ENCODE measurements around the gene KMT5B. TPM values are rescaled to one million over a fixed set of nuclear protein-coding genes. Genes with fewer than 3 reads are reported as not detected.
A peak's percentile ranks its signal among the peaks of the same experiment; 100 is the strongest.

KMT5B gene
- total and polyA plus RNA-seq, 2 of the 13 experiments (the other 11 are each of a cell fraction or from before 2014, with no cell fraction given): 17.6 to 23.7 TPM

DNA sequence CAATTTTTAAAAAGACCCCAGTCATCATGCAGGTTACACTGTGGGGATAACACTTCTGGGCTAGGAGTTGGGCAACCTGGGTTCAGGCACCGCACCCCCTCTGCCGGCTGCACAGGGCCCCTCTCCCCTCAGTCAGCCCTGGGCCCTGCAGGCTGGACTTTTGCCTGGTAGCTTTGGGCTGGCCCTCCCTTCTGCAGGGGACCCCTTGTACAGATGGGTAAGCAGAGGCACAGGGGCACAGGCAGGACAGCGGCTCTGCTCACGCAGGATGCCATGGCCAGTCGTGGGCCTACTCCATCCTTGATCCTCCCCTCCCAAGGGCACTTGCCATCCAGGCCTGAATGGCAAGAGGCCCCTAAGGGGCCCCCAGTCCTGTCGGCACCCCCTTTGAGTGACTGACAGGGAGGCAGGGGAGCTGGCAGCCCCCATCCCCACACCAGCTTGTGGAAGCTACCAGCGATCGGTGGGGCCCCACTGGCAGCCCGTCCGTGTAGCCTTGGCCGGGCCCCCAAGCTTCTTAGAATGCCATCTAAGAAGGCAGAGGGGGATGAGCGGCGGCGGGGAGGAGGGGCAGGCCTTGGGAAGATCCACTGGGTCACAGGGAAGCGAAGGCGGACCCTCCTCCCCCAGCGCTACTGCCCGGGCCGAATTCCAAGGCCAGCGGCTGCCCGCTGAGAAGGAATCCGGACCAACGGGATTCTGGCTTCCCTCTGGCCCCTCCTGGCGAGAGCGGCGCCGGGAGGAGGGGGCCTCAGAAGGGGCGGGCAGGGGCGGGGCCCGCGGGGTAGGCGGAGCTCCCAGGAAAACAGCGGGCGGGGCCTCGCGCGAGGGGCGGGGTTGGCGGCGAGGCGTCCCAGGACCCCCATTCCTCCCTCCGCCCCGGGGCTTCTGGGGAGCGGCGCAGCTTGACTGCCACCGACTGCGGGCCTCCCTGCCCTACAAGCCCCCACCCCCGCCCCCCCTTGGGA is 85.1 kb downstream of the KMT5B start (continued):
- TF ChIP-seq, protein P1, sequence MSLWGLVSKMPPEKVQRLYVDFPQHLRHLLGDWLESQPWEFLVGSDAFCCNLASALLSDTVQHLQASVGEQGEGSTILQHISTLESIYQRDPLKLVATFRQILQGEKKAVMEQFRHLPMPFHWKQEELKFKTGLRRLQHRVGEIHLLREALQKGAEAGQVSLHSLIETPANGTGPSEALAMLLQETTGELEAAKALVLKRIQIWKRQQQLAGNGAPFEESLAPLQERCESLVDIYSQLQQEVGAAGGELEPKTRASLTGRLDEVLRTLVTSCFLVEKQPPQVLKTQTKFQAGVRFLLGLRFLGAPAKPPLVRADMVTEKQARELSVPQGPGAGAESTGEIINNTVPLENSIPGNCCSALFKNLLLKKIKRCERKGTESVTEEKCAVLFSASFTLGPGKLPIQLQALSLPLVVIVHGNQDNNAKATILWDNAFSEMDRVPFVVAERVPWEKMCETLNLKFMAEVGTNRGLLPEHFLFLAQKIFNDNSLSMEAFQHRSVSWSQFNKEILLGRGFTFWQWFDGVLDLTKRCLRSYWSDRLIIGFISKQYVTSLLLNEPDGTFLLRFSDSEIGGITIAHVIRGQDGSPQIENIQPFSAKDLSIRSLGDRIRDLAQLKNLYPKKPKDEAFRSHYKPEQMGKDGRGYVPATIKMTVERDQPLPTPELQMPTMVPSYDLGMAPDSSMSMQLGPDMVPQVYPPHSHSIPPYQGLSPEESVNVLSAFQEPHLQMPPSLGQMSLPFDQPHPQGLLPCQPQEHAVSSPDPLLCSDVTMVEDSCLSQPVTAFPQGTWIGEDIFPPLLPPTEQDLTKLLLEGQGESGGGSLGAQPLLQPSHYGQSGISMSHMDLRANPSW (CRISPR knock-in tag; IDR thresholded peaks at IDR 0.05; ENCODE audit: borderline replicate concordance): 0 out of 2 replicates have a peak, but pooled peaks have one; percentile 17
- TF ChIP-seq, protein P2, sequence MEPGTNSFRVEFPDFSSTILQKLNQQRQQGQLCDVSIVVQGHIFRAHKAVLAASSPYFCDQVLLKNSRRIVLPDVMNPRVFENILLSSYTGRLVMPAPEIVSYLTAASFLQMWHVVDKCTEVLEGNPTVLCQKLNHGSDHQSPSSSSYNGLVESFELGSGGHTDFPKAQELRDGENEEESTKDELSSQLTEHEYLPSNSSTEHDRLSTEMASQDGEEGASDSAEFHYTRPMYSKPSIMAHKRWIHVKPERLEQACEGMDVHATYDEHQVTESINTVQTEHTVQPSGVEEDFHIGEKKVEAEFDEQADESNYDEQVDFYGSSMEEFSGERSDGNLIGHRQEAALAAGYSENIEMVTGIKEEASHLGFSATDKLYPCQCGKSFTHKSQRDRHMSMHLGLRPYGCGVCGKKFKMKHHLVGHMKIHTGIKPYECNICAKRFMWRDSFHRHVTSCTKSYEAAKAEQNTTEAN (CRISPR knock-in tag; conservative IDR thresholded peaks at IDR 0.05): 0 out of 2 replicates have a peak, but pooled peaks have one; percentile 4
- TF ChIP-seq TCF12 (IDR thresholded peaks at IDR 0.05) (no peak), TCF12 (CRISPR knock-in tag; IDR thresholded peaks at IDR 0.05) (0 out of 2 replicates have a peak, but pooled peaks have one; percentile 45), MXD4 (CRISPR knock-in tag; IDR thresholded peaks at IDR 0.05) (0 out of 2 replicates have a peak, but pooled peaks have one; percentile 20), ZNF616 (CRISPR knock-in tag; IDR thresholded peaks at IDR 0.05; ENCODE audit: low read depth) (0 out of 2 replicates have a peak, but pooled peaks have one; percentile 37), GABPB1 (CRISPR knock-in tag; IDR thresholded peaks at IDR 0.05) (peak; percentile 54), ZNF615 (CRISPR knock-in tag; IDR thresholded peaks at IDR 0.05; ENCODE audit: borderline replicate concordance) (no peak; the same call in 1 of the 2 replicates), FOXM1 (CRISPR knock-in tag; IDR thresholded peaks at IDR 0.05) (no peak), HDAC6 (IDR thresholded peaks at IDR 0.05; ENCODE audit: low read depth, low read length) (no peak), ZFP41 (CRISPR knock-in tag; IDR thresholded peaks at IDR 0.05; ENCODE audit: borderline replicate concordance) (no peak), ZNF343 (CRISPR knock-in tag; IDR thresholded peaks at IDR 0.05) (peak; percentile 67; the same call in 1 of the 2 replicates)
- TF ChIP-seq, protein P3, sequence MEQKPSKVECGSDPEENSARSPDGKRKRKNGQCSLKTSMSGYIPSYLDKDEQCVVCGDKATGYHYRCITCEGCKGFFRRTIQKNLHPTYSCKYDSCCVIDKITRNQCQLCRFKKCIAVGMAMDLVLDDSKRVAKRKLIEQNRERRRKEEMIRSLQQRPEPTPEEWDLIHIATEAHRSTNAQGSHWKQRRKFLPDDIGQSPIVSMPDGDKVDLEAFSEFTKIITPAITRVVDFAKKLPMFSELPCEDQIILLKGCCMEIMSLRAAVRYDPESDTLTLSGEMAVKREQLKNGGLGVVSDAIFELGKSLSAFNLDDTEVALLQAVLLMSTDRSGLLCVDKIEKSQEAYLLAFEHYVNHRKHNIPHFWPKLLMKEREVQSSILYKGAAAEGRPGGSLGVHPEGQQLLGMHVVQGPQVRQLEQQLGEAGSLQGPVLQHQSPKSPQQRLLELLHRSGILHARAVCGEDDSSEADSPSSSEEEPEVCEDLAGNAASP (CRISPR knock-in tag; IDR thresholded peaks at IDR 0.05; ENCODE audit: borderline replicate concordance): peak; percentile 26; the same call in 1 of the 2 replicates
- TF ChIP-seq, protein P4, sequence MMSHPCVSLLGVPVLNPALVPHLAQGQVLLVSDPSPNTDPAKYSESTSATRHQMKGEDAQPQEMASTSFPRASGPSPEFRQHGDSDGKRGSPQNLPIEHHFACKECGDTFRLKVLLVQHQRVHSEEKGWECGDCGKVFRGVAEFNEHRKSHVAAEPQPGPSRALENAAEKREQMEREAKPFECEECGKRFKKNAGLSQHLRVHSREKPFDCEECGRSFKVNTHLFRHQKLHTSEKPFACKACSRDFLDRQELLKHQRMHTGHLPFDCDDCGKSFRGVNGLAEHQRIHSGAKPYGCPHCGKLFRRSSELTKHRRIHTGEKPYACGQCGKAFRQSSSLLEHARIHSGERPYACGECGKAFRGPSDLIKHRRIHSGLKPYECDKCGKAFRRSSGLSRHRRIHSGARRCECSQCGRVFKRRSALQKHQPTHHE (CRISPR knock-in tag; IDR thresholded peaks at IDR 0.05; ENCODE audit: borderline replicate concordance): no peak
- TF ChIP-seq, protein P5, sequence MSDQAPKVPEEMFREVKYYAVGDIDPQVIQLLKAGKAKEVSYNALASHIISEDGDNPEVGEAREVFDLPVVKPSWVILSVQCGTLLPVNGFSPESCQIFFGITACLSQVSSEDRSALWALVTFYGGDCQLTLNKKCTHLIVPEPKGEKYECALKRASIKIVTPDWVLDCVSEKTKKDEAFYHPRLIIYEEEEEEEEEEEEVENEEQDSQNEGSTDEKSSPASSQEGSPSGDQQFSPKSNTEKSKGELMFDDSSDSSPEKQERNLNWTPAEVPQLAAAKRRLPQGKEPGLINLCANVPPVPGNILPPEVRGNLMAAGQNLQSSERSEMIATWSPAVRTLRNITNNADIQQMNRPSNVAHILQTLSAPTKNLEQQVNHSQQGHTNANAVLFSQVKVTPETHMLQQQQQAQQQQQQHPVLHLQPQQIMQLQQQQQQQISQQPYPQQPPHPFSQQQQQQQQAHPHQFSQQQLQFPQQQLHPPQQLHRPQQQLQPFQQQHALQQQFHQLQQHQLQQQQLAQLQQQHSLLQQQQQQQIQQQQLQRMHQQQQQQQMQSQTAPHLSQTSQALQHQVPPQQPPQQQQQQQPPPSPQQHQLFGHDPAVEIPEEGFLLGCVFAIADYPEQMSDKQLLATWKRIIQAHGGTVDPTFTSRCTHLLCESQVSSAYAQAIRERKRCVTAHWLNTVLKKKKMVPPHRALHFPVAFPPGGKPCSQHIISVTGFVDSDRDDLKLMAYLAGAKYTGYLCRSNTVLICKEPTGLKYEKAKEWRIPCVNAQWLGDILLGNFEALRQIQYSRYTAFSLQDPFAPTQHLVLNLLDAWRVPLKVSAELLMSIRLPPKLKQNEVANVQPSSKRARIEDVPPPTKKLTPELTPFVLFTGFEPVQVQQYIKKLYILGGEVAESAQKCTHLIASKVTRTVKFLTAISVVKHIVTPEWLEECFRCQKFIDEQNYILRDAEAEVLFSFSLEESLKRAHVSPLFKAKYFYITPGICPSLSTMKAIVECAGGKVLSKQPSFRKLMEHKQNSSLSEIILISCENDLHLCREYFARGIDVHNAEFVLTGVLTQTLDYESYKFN (CRISPR knock-in tag; conservative IDR thresholded peaks at IDR 0.05): peak; percentile 92

All from HepG2 (cell line).